Testis (tissue), 3 donors: ENCODE measurements around the gene DEFB124. TPM values are rescaled to one million over a fixed set of nuclear protein-coding genes. Genes with fewer than 3 reads are reported as not detected.

ENCODE experiments used
- DNase-seq: peaks from one replicate; pipeline ENCODE4 v3.0.0-alpha.2; 2019
- H3K27ac ChIP-seq, 2 donors: fragments of 200-600 bp; sonication (generic); one replicate each; pipeline ENCODE4 v1.5.1; 2019
- H3K27me3 ChIP-seq: fragments of 200-600 bp; sonication (generic); one replicate; pipeline ENCODE4 v1.5.1; 2019
- H3K36me3 ChIP-seq: fragments of 200-600 bp; sonication (generic); one replicate; pipeline ENCODE4 v1.5.1; 2017; ENCODE audit warnings: low read depth; ENCODE audit errors: missing control alignments
- H3K4me1 ChIP-seq: fragments of 200-600 bp; sonication (generic); one replicate; pipeline ENCODE4 v1.5.1; 2019
- H3K4me3 ChIP-seq, 2 donors: fragments of 200-600 bp; sonication (generic); one replicate each; pipeline ENCODE4 v1.5.1; 2017 to 2019
- H3K9me3 ChIP-seq: fragments of 200-600 bp; sonication (generic); one replicate; pipeline ENCODE4 v1.5.1; 2017
- CTCF ChIP-seq, 3 experiments: fragments of 450-650 bp in 2 of 3; fragments of 200-600 bp in 1 of 3; sonication (generic) in 1 of 3; IDR thresholded peaks; one replicate each; pipeline ENCODE4 v1.5.1; 2016 to 2019; ENCODE audit warnings: antibody characterized with exemption in 3 of 3, mild to moderate bottlenecking in 2 of 3, moderate library complexity in 1 of 3
- POLR2A ChIP-seq: fragments of 450-650 bp; IDR thresholded peaks from one replicate; pipeline ENCODE4 v1.6.1; 2017; ENCODE audit warnings: antibody characterized with exemption, mild to moderate bottlenecking, moderate library complexity
- WGBS, 2 donors: methylation state at CpG; one replicate each; pipeline ENCODE4 v1.1.5; 2018; 5-methylcytosine and 5-hydroxymethylcytosine counted together
- intact Hi-C: fragments of 100-400 bp; cut with DNase I; formaldehyde crosslinking; loops from one replicate; pipeline ENCODE4 v1.15.1; 2023; ENCODE audit warnings: low total_unique reads
- polyA plus RNA-seq: library from polyadenylated mRNA; stranded (reverse); fragments of 350-450 nt; fragmentation: Illumina TruSeq; extraction: RNeasy Lipid Tissue Mini Kit (QIAGEN cat#74804); gene quantifications from one replicate; pipeline ENCODE4 v1.2.3, GENCODE V29; 2014; ENCODE audit warnings: low read depth, low replicate concordance; ENCODE audit not compliant: insufficient read depth
- total RNA-seq, 2 donors: library from RNA; depleted of rRNA; stranded (reverse); fragments of >200 nt; gene quantifications; one replicate each; pipeline ENCODE4 v1.2.3, GENCODE V29; 2016

DEFB124 gene
- total and polyA plus RNA-seq, 3 donors from 2014 or later, result 8.2 TPM; not detected in 2

- no peaks in the 10 kb centered on the region for H3K27me3 ChIP-seq
- DNase-seq, result peak; percentile 73
- no peaks in the 10 kb centered on the region for H3K36me3 ChIP-seq
- peak overlapping the region; percentile 1 to 54 for H3K4me3 ChIP-seq
- no peak overlapping the region for H3K27ac ChIP-seq
- TF ChIP-seq CTCF (IDR thresholded peaks at IDR 0.05), result no peak
- TF ChIP-seq POLR2A, result no peak
- WGBS, 2 donors, result 30 to 49% methylated on average over 9 to 36 of the region's 36 CpGs
- peaks cover 14% of the 10 kb centered on the region for H3K4me1 ChIP-seq
- H3K9me3 ChIP-seq, result no peaks in the 10 kb centered on the region
- intact Hi-C loops, result no loop called here
Measured at GRCh38 chr20:31484001-31484400, 9.1 kb upstream of the DEFB124 start.

- Histone ChIP-seq H3K4me1 (peaks cover 25% of the 10 kb centered on the region), H3K4me3 (no peak overlapping the region), H3K27ac (no peak overlapping the region), H3K36me3 (no peaks in the 10 kb centered on the region), H3K27me3 (no peaks in the 10 kb centered on the region), H3K9me3 (no peaks in the 10 kb centered on the region)
- no peak for TF ChIP-seq CTCF (IDR thresholded peaks at IDR 0.05)
- TF ChIP-seq POLR2A, result no peak
- 76 to 83% methylated on average over 6 of the region's 6 CpGs for WGBS, 2 donors
- intact Hi-C loops, result no loop called here
- no peak for DNase-seq
Measured at GRCh38 chr20:31476643-31477215, 1.8 kb upstream of the DEFB124 start.

- intact Hi-C loops, result no loop called here
- 59 to 76% methylated on average over 4 to 6 of the region's 6 CpGs for WGBS, 2 donors
- Histone ChIP-seq H3K4me3 (no peak overlapping the region), H3K27me3 (no peaks in the 10 kb centered on the region), H3K36me3 (no peaks in the 10 kb centered on the region), H3K27ac (no peak overlapping the region), H3K9me3 (no peaks in the 10 kb centered on the region), H3K4me1 (peaks cover 25% of the 10 kb centered on the region)
- DNase-seq, result no peak
- TF ChIP-seq CTCF (IDR thresholded peaks at IDR 0.05) (no peak), POLR2A (no peak)
Measured at GRCh38 chr20:31476294-31476585, 1.3 kb upstream of the DEFB124 start.

- DNase-seq, result no peak
- intact Hi-C loops, result no loop called here
Measured at GRCh38 chr20:31475472-31476293, 756 bp upstream of the DEFB124 start.

More at GRCh38 chr20:31475472-31476293, 756 bp upstream of the DEFB124 start:
- Histone ChIP-seq H3K9me3 (no peaks in the 10 kb centered on the region), H3K36me3 (no peaks in the 10 kb centered on the region), H3K27ac (peak overlapping the region; percentile 82 to 88), H3K4me3 (peak overlapping the region; percentile 56 to 68), H3K27me3 (no peaks in the 10 kb centered on the region), H3K4me1 (peaks cover 25% of the 10 kb centered on the region)
- TF ChIP-seq POLR2A (no peak), CTCF (IDR thresholded peaks at IDR 0.05) (no peak)
- 3 to 7% methylated on average over 18 to 29 of the region's 29 CpGs for WGBS, 2 donors
